Testis (tissue), 2 donors: ENCODE results near the gene HK2.

ENCODE experiments used
- POLR2A ChIP-seq: fragments of 450-650 bp; IDR thresholded peaks from one replicate; pipeline ENCODE4 v1.6.1; 2017; ENCODE audit warnings: antibody characterized with exemption, mild to moderate bottlenecking, moderate library complexity
- TF ChIP-seq, protein P1 (sequence below), 3 experiments: fragments of 450-650 bp in 2 of 3; fragments of 200-600 bp in 1 of 3; sonication (generic) in 1 of 3; IDR thresholded peaks; one replicate each; pipeline ENCODE4 v1.5.1; 2016 to 2019; ENCODE audit warnings: antibody characterized with exemption in 3 of 3, mild to moderate bottlenecking in 2 of 3, moderate library complexity in 1 of 3

DNA sequence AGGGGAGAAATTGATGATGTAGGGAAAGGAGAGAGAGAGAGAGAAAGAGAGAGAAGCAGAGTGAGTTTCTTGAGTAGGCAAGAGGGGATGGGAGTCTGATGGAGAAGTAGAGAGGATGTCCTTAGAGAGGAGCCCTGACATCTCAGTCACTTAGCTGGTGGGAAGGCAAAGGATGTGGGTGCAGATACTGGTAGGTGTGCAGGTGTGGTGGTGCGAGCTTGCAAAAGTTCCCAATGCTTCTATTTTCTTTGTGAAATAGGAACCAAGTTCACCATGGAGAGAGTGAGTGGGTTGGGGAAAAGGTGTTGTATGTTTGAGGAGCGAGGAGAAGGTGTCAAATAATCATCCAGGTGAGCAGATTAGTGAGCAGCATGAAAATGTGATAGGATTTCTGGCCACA is 98.0 kb downstream of the HK2 start:
- TF ChIP-seq, protein P1, sequence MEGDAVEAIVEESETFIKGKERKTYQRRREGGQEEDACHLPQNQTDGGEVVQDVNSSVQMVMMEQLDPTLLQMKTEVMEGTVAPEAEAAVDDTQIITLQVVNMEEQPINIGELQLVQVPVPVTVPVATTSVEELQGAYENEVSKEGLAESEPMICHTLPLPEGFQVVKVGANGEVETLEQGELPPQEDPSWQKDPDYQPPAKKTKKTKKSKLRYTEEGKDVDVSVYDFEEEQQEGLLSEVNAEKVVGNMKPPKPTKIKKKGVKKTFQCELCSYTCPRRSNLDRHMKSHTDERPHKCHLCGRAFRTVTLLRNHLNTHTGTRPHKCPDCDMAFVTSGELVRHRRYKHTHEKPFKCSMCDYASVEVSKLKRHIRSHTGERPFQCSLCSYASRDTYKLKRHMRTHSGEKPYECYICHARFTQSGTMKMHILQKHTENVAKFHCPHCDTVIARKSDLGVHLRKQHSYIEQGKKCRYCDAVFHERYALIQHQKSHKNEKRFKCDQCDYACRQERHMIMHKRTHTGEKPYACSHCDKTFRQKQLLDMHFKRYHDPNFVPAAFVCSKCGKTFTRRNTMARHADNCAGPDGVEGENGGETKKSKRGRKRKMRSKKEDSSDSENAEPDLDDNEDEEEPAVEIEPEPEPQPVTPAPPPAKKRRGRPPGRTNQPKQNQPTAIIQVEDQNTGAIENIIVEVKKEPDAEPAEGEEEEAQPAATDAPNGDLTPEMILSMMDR (IDR thresholded peaks at IDR 0.05), result no peak
- no peak for TF ChIP-seq POLR2A
